ENCODE results near the gene CXCL1. TPM values are rescaled to one million over a fixed set of nuclear protein-coding genes. Genes with fewer than 3 reads are reported as not detected.

Gene CXCL1
- total and polyA plus RNA-seq, 2 donors (not counting 1 experiment from before 2014, with no cell fraction given) = 0.24 TPM; not detected in 1

GRCh38 chr4:73821325-73821724 lies 47.9 kb upstream of the CXCL1 start:
- Histone ChIP-seq H3K36me3 (replicated peaks in 1 of 2; ENCODE audit: control extremely low read depth in 1 of 2, control insufficient read depth in 1 of 2, extremely low read depth in 1 of 2, insufficient read depth in 2 of 2, low read length in 1 of 2) (no peaks in the 10 kb centered on the region), H3K4me1 (ENCODE audit: control insufficient read depth in 2 of 2, insufficient read depth in 2 of 2, low read length in 2 of 2) (no peaks in the 10 kb centered on the region), H3K4me2 (replicated peaks; ENCODE audit: low read depth, low read length, poor library complexity, severe bottlenecking) (no peak overlapping the region), H3K4me3 (ENCODE audit: control extremely low read depth in 1 of 5, extremely low read depth in 1 of 5, insufficient read depth in 1 of 5, low read depth in 2 of 5, low read length in 4 of 5) (no peak overlapping the region), H3K9me3 (ENCODE audit: control extremely low read depth in 1 of 3, control insufficient read depth in 2 of 3, insufficient read depth in 1 of 3, low read length in 2 of 3) (no peaks in the 10 kb centered on the region), H3K27me3 (replicated peaks in 1 of 4; ENCODE audit: control extremely low read depth in 1 of 4, control insufficient read depth in 3 of 4, insufficient read depth in 4 of 4, low read length in 3 of 4) (no peaks in the 10 kb centered on the region), H3K9ac (ENCODE audit: low read length) (no peak overlapping the region), H4K20me1 (ENCODE audit: control insufficient read depth, insufficient read depth, low read length, poor library complexity, severe bottlenecking) (no peaks in the 10 kb centered on the region), H3K27ac (ENCODE audit: low read length in 2 of 2) (no peak overlapping the region), H2AFZ (ENCODE audit: insufficient read depth, low read depth, low read length, poor library complexity, severe bottlenecking) (no peak overlapping the region), H3K79me2 (ENCODE audit: control insufficient read depth, insufficient read depth, low read length) (no peaks in the 10 kb centered on the region)
- POLR2A ChIA-PET = no interaction called here
- Mint-ChIP-seq H3K4me3 (no peak overlapping the region), H3K4me1 (no peaks in the 10 kb centered on the region), H3K9me3 (ENCODE audit: insufficient read depth) (no peaks in the 10 kb centered on the region), H3K27ac (no peak overlapping the region), H3K27me3 (no peaks in the 10 kb centered on the region)
- TF ChIP-seq EZH2 (IDR thresholded peaks at IDR 0.05; ENCODE audit: borderline replicate concordance, insufficient read depth, low read depth, low read length, poor library complexity, severe bottlenecking) = no peak
- TF ChIP-seq, protein P1, sequence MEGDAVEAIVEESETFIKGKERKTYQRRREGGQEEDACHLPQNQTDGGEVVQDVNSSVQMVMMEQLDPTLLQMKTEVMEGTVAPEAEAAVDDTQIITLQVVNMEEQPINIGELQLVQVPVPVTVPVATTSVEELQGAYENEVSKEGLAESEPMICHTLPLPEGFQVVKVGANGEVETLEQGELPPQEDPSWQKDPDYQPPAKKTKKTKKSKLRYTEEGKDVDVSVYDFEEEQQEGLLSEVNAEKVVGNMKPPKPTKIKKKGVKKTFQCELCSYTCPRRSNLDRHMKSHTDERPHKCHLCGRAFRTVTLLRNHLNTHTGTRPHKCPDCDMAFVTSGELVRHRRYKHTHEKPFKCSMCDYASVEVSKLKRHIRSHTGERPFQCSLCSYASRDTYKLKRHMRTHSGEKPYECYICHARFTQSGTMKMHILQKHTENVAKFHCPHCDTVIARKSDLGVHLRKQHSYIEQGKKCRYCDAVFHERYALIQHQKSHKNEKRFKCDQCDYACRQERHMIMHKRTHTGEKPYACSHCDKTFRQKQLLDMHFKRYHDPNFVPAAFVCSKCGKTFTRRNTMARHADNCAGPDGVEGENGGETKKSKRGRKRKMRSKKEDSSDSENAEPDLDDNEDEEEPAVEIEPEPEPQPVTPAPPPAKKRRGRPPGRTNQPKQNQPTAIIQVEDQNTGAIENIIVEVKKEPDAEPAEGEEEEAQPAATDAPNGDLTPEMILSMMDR (IDR thresholded peaks at IDR 0.05) = no peak
- intact Hi-C loops (cut with micrococcal nuclease) = no loop called here
- CTCF ChIA-PET = no interaction called here
- WGBS (ENCODE audit: insufficient coverage) = 100% methylated on average over 1 of the region's 4 CpGs
- no peak for ATAC-seq (ENCODE audit: low read depth)
- DNase-seq = no peak

DNA sequence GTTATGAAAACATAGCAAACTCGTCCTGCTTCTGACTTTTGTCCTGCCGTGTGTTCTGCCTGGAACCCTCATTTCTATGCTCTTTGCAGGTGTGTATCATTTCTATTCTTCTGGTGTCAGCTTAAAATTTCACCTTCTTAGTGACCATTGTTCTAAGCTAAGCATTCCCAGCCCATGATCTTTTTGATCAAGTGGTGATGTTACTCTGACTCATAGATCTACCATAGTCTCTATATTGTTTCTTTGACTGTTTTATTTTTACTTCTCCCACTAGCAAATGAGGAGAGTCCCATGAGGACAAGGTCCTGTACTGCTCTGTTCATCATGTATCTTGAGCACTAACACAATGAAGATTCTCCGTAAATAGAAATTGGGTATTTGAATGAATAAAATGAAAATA lies 46.8 kb upstream of the CXCL1 start:
- DNase-seq = no peak
- Histone ChIP-seq H3K36me3 (replicated peaks in 1 of 2; ENCODE audit: control extremely low read depth in 1 of 2, control insufficient read depth in 1 of 2, extremely low read depth in 1 of 2, insufficient read depth in 2 of 2, low read length in 1 of 2) (no peaks in the 10 kb centered on the region), H3K27ac (ENCODE audit: low read length in 2 of 2) (no peak overlapping the region), H3K4me2 (replicated peaks; ENCODE audit: low read depth, low read length, poor library complexity, severe bottlenecking) (no peak overlapping the region), H3K4me3 (ENCODE audit: control extremely low read depth in 1 of 5, extremely low read depth in 1 of 5, insufficient read depth in 1 of 5, low read depth in 2 of 5, low read length in 4 of 5) (no peak overlapping the region), H3K27me3 (replicated peaks in 1 of 4; ENCODE audit: control extremely low read depth in 1 of 4, control insufficient read depth in 3 of 4, insufficient read depth in 4 of 4, low read length in 3 of 4) (no peaks in the 10 kb centered on the region), H4K20me1 (ENCODE audit: control insufficient read depth, insufficient read depth, low read length, poor library complexity, severe bottlenecking) (no peaks in the 10 kb centered on the region), H2AFZ (ENCODE audit: insufficient read depth, low read depth, low read length, poor library complexity, severe bottlenecking) (no peak overlapping the region), H3K4me1 (ENCODE audit: control insufficient read depth in 2 of 2, insufficient read depth in 2 of 2, low read length in 2 of 2) (no peaks in the 10 kb centered on the region), H3K9me3 (ENCODE audit: control extremely low read depth in 1 of 3, control insufficient read depth in 2 of 3, insufficient read depth in 1 of 3, low read length in 2 of 3) (no peaks in the 10 kb centered on the region), H3K79me2 (ENCODE audit: control insufficient read depth, insufficient read depth, low read length) (no peaks in the 10 kb centered on the region), H3K9ac (ENCODE audit: low read length) (no peak overlapping the region)
- TF ChIP-seq, protein P1 (IDR thresholded peaks at IDR 0.05) = no peak
- TF ChIP-seq EZH2 (IDR thresholded peaks at IDR 0.05; ENCODE audit: borderline replicate concordance, insufficient read depth, low read depth, low read length, poor library complexity, severe bottlenecking) = no peak
- intact Hi-C loops (cut with micrococcal nuclease) = no loop called here
- H3K9me3 Mint-ChIP-seq (ENCODE audit: insufficient read depth) = no peaks in the 10 kb centered on the region
- H3K27me3 Mint-ChIP-seq = no peaks in the 10 kb centered on the region
- ATAC-seq (ENCODE audit: low read depth) = no peak
- no peak overlapping the region for H3K4me3 Mint-ChIP-seq
- POLR2A ChIA-PET = no interaction called here
- WGBS (ENCODE audit: insufficient coverage) = 94% methylated on average over 2 of the region's 3 CpGs
- H3K27ac Mint-ChIP-seq = no peak overlapping the region
- CTCF ChIA-PET = no interaction called here
- no peaks in the 10 kb centered on the region for H3K4me1 Mint-ChIP-seq
